B cell (primary cell): ENCODE measurements around the gene LIMS2. TPM values are rescaled to one million over a fixed set of nuclear protein-coding genes. Genes with fewer than 3 reads are reported as not detected.
A peak's percentile ranks its signal among the peaks of the same experiment; 100 is the strongest.

ENCODE experiments used
- ATAC-seq: fragments of 200-7000 bp; cut with Tn5 transposase; one replicate; pipeline ENCODE4 v1.10.0; 2021; ENCODE audit warnings: low read depth, mild to moderate bottlenecking, moderate number of reproducible peaks, moderate library complexity
- CTCF ChIA-PET: fragments of 350-600 bp; sonication (Branson Sonifier 250); formaldehyde crosslinking; loops from one replicate; lab custom pipeline; 2021; ENCODE audit warnings: antibody characterized with exemption, inconsistent platforms; lab: Charles Lee
- POLR2A ChIA-PET: fragments of 350-600 bp; sonication (Branson Sonifier 250); formaldehyde crosslinking; loops from one replicate; lab custom pipeline; 2021; ENCODE audit warnings: antibody characterized with exemption; lab: Charles Lee
- DNase-seq: peaks from one replicate; pipeline ENCODE4 v3.0.0; 2013
- H2AFZ ChIP-seq: 2 replicates; pipeline ENCODE4 v1.6.1; 2012; ENCODE audit warnings: mild to moderate bottlenecking, low read depth, low read length; ENCODE audit not compliant: insufficient read depth, poor library complexity, severe bottlenecking
- H3K27ac ChIP-seq, 2 donors: 1 replicate in 1 of 2; 2 replicates in 1 of 2; pipeline ENCODE4 v1.5.1; 2012 to 2013; ENCODE audit warnings: low read length in 2 of 2, mild to moderate bottlenecking in 2 of 2, moderate library complexity in 1 of 2
- H3K27me3 ChIP-seq, 4 experiments: fragments of 200-600 bp in 1 of 4; sonication (generic) in 1 of 4; replicated peaks in 1 of 4; 1 replicate in 2 of 4; 2 replicates in 2 of 4; pipeline versions ENCODE4 v1.6.1 to v1.7.0; 2013 to 2016; ENCODE audit warnings: low read length in 3 of 4, mild to moderate bottlenecking in 2 of 4, mixed read lengths in 1 of 4, moderate library complexity in 1 of 4; ENCODE audit not compliant: insufficient read depth in 4 of 4, control insufficient read depth in 3 of 4; ENCODE audit errors: control extremely low read depth in 1 of 4
- H3K36me3 ChIP-seq, 2 experiments: replicated peaks in 1 of 2; 1 replicate in 1 of 2; 2 replicates in 1 of 2; pipeline versions ENCODE4 v1.6.1 to v1.7.1; 2013; ENCODE audit warnings: low read length in 1 of 2; ENCODE audit not compliant: insufficient read depth in 2 of 2, control insufficient read depth in 1 of 2; ENCODE audit errors: control extremely low read depth in 1 of 2, extremely low read depth in 1 of 2
- H3K4me1 ChIP-seq, 2 donors: fragments of 200-600 bp in 1 of 2; sonication (generic) in 1 of 2; 1 replicate in 1 of 2; 2 replicates in 1 of 2; pipeline versions ENCODE4 v1.5.1 to v1.6.1; 2013 to 2017; ENCODE audit warnings: low read length in 2 of 2; ENCODE audit not compliant: control insufficient read depth in 2 of 2, insufficient read depth in 2 of 2
- H3K4me2 ChIP-seq: replicated peaks from 2 replicates; pipeline ENCODE3; 2012; ENCODE audit warnings: mild to moderate bottlenecking, low read depth, low read length; ENCODE audit not compliant: poor library complexity, severe bottlenecking
- H3K4me3 ChIP-seq, 5 experiments: fragments of 200-600 bp in 1 of 5; sonication (generic) in 1 of 5; 1 replicate in 3 of 5; 2 replicates in 2 of 5; pipeline versions ENCODE4 v1.5.1 to v1.7.0; 2011 to 2016; ENCODE audit warnings: low read length in 4 of 5, mild to moderate bottlenecking in 4 of 5, low read depth in 2 of 5, control low read depth in 1 of 5, moderate library complexity in 1 of 5; ENCODE audit not compliant: insufficient read depth in 1 of 5; ENCODE audit errors: control extremely low read depth in 1 of 5, extremely low read depth in 1 of 5
- H3K79me2 ChIP-seq: fragments of 200-600 bp; sonication (generic); one replicate; pipeline ENCODE4 v1.6.0; 2016; ENCODE audit warnings: low read length; ENCODE audit not compliant: control insufficient read depth, insufficient read depth
- H3K9ac ChIP-seq: fragments of 200-600 bp; sonication (generic); 2 replicates; pipeline ENCODE4 v1.6.1; 2017; ENCODE audit warnings: mild to moderate bottlenecking, low read length, moderate library complexity
- H3K9me3 ChIP-seq, 3 donors: one replicate each; pipeline versions ENCODE4 v1.6.1 to v1.7.1; 2013; ENCODE audit warnings: low read length in 2 of 3; ENCODE audit not compliant: control insufficient read depth in 2 of 3, insufficient read depth in 1 of 3; ENCODE audit errors: control extremely low read depth in 1 of 3
- H4K20me1 ChIP-seq: 2 replicates; pipeline ENCODE4 v1.6.0; 2012; ENCODE audit warnings: mild to moderate bottlenecking, low read length; ENCODE audit not compliant: insufficient read depth, control insufficient read depth, poor library complexity, severe bottlenecking
- H3K27ac Mint-ChIP-seq: one replicate; pipeline ENCODE4 v1.8.0; 2021; ENCODE audit warnings: mixed read lengths
- H3K27me3 Mint-ChIP-seq: one replicate; pipeline ENCODE4 v1.8.0; 2021; ENCODE audit warnings: mixed read lengths
- H3K4me1 Mint-ChIP-seq: one replicate; pipeline ENCODE4 v1.8.0; 2021; ENCODE audit warnings: mixed read lengths
- H3K4me3 Mint-ChIP-seq: one replicate; pipeline ENCODE4 v1.8.0; 2021; ENCODE audit warnings: mixed read lengths
- H3K9me3 Mint-ChIP-seq: one replicate; pipeline ENCODE4 v1.8.0; 2022; ENCODE audit warnings: mixed read lengths; ENCODE audit not compliant: insufficient read depth
- EZH2 ChIP-seq: IDR thresholded peaks from 2 replicates; pipeline ENCODE4 v1.6.1; 2012; ENCODE audit warnings: borderline replicate concordance, low read depth, mild to moderate bottlenecking, moderate library complexity, low read length; ENCODE audit not compliant: insufficient read depth, poor library complexity, severe bottlenecking
- WGBS: methylation state at CpG from one replicate; pipeline ENCODE4 v1.1.5; 2013; ENCODE audit warnings: missing lambda C conversion rate; ENCODE audit not compliant: insufficient coverage; 5-methylcytosine and 5-hydroxymethylcytosine counted together
- intact Hi-C: fragments of 100-400 bp; cut with micrococcal nuclease; formaldehyde crosslinking; loops from one replicate; pipeline ENCODE4 v1.10.0; 2022
- polyA plus RNA-seq: library from polyadenylated mRNA; depleted of rRNA; stranded (reverse); fragments of >200 nt; gene quantifications from 2 replicates; pipeline ENCODE4 v1.2.3, GENCODE V29; 2012
- total RNA-seq, 2 donors: library from RNA; stranded (reverse); fragments of 120-200 nt in 1 of 2; gene quantifications; 1 replicate in 1 of 2; 2 replicates in 1 of 2; pipeline versions ENCODE4 v1.2.3 to v1.2.4, GENCODE V29; 2013 to 2022
- TF ChIP-seq, protein P1 (sequence below): fragments of 200-600 bp; IDR thresholded peaks from one replicate; pipeline ENCODE4 v1.8.0; 2022; ENCODE audit warnings: antibody characterized with exemption, mild to moderate bottlenecking

The LIMS2 gene
- total and polyA plus RNA-seq, 2 donors (not counting 1 experiment from before 2014, with no cell fraction given), result 6.7 to 32.2 TPM

DNA sequence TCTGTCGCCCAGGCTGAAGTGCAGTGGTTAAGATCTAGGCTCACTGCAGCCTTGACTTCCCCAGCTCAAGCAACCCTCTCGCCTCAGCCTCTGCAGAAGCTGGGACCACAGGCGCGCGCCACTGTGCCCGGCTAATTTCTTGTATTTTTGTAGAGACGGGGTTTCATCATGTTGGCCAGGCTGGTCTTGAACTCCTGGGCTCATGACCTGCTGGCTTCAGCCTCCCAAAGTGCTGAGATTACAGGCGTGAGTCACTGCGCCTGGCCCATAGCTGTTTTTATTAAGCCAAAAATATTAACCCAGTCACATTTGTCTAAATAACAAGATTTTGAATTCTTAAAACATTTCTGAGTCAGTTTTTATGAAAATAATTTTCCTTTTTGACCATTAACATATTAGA is 19.7 kb upstream of the LIMS2 start:
- Histone ChIP-seq H4K20me1 (no peaks in the 10 kb centered on the region), H3K4me3 (peak overlapping the region in 1 of 5 experiments; percentile 38), H3K4me1 (peaks cover 0 to 5% of the 10 kb centered on the region in 2 donors), H2AFZ (peak overlapping the region; percentile 71), H3K27ac (no peak overlapping the region), H3K27me3 (no peaks in the 10 kb centered on the region), H3K9ac (peak overlapping the region; percentile 50), H3K9me3 (peaks cover 0 to 13% (median 12%) of the 10 kb centered on the region in 3 donors), H3K36me3 (no peaks in the 10 kb centered on the region), H3K4me2 (peak overlapping the region; percentile 77), H3K79me2 (no peaks in the 10 kb centered on the region)
- intact Hi-C loops, result loop anchor here (1.0 kb wide), 1 partner anchor 104 kb away; no protein-coding TSS in a partner anchor
- POLR2A ChIA-PET, result no interaction called here
- Mint-ChIP-seq H3K27ac (no peak overlapping the region), H3K27me3 (no peaks in the 10 kb centered on the region), H3K4me3 (no peak overlapping the region), H3K9me3 (peaks cover 3% of the 10 kb centered on the region), H3K4me1 (no peaks in the 10 kb centered on the region)
- CTCF ChIA-PET, result interaction anchor here (1.2 kb wide), 1 partner anchor 103 kb away, joined by 6 read pairs; no protein-coding TSS in a partner anchor
- ATAC-seq (no peak), DNase-seq (no peak)
- TF ChIP-seq, protein P1, sequence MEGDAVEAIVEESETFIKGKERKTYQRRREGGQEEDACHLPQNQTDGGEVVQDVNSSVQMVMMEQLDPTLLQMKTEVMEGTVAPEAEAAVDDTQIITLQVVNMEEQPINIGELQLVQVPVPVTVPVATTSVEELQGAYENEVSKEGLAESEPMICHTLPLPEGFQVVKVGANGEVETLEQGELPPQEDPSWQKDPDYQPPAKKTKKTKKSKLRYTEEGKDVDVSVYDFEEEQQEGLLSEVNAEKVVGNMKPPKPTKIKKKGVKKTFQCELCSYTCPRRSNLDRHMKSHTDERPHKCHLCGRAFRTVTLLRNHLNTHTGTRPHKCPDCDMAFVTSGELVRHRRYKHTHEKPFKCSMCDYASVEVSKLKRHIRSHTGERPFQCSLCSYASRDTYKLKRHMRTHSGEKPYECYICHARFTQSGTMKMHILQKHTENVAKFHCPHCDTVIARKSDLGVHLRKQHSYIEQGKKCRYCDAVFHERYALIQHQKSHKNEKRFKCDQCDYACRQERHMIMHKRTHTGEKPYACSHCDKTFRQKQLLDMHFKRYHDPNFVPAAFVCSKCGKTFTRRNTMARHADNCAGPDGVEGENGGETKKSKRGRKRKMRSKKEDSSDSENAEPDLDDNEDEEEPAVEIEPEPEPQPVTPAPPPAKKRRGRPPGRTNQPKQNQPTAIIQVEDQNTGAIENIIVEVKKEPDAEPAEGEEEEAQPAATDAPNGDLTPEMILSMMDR, result no peak
- no peak for TF ChIP-seq EZH2
- 95% methylated on average over 7 of the region's 9 CpGs for WGBS

DNA sequence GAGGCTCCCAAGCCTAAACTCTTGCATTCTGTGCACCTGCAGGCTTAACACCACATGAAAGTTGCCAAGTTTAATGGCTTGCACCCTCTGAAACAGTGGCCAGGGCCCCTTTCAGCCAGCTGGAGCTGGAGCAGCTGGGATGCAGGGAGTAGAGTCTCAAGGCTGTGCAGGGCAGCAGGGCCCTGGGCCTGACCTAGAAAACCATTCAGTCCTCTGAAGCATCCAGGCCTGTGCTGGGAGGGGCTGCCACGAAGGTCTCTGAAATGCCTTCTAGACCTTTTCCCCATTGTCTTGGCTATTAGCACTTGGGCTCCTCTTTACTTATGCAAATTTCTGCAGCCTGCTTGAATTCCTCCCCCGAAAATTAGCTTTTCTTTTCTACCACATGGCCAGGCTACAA is 15.4 kb upstream of the LIMS2 start:
- H3K4me3 Mint-ChIP-seq, result no peak overlapping the region
- peaks cover 0 to 19% (median 16%) of the 10 kb centered on the region in 3 donors for H3K9me3 ChIP-seq
- peaks cover 0 to 3% (median 0%) of the 10 kb centered on the region in 4 experiments for H3K27me3 ChIP-seq
- no peak overlapping the region for H3K27ac Mint-ChIP-seq
- H3K27me3 Mint-ChIP-seq, result no peaks in the 10 kb centered on the region
- 89% methylated on average over 2 of the region's 2 CpGs for WGBS
- H4K20me1 ChIP-seq, result no peaks in the 10 kb centered on the region
- no peaks in the 10 kb centered on the region for H3K4me1 ChIP-seq
- H3K4me2 ChIP-seq, result no peak overlapping the region
- no peak for TF ChIP-seq EZH2
- TF ChIP-seq, protein P1, result no peak
- DNase-seq (no peak), ATAC-seq (no peak)
- no peak overlapping the region for H3K9ac ChIP-seq
- H3K36me3 ChIP-seq, result no peaks in the 10 kb centered on the region
- no peak overlapping the region for H3K27ac ChIP-seq
- ChIA-PET POLR2A (no interaction called here), CTCF (no interaction called here)
- H2AFZ ChIP-seq, result no peak overlapping the region
- no peak overlapping the region for H3K4me3 ChIP-seq
- peaks cover 9% of the 10 kb centered on the region for H3K9me3 Mint-ChIP-seq
- no peaks in the 10 kb centered on the region for H3K4me1 Mint-ChIP-seq
- intact Hi-C loops, result no loop called here
- H3K79me2 ChIP-seq, result no peaks in the 10 kb centered on the region
